ENCODE measurements around the gene RAG2.

RAG2 gene

DNA sequence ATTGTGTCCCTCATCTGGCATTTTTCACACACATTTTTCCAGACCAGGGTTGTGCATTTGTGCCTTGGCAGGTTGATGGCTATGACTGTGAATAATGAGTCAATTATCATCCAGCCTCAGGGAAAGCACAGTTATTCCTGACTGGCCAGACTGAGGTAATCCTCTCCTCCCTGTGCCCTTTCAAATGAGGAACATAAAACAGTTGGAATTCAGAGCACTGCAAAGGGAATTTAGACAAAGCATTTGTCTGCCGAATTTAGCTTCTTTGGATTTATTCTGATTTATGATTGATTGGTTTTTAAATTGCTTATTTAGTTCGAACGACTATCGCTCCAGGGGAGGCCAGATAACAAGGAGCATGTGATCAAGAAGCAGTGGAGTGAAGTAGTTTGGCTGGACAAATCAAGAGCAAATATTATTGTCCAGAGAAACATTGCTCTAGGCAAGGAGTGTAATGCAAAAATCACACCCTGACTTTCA lies 30.8 kb upstream of the RAG2 start:
- H2AK5ac ChIP-seq (ENCODE audit: low read length, severe bottlenecking), result no peak overlapping the region
- H2BK120ac ChIP-seq (ENCODE audit: low read depth, low read length), result no peak overlapping the region
- H3K4me3 ChIP-seq (ENCODE audit: insufficient read depth in 1 of 2, low read depth in 1 of 2, low read length in 2 of 2), result no peak overlapping the region
- no peaks in the 10 kb centered on the region for H3K27me3 ChIP-seq (ENCODE audit: control insufficient read depth in 1 of 2, insufficient read depth in 1 of 2, low read length in 2 of 2)
- no peak overlapping the region for H3K4me2 ChIP-seq (ENCODE audit: low read length, poor library complexity, severe bottlenecking)
- H3K79me1 ChIP-seq (replicated peaks; ENCODE audit: low read length, poor library complexity, severe bottlenecking), result peaks cover 5% of the 10 kb centered on the region
- no peak overlapping the region for H3K14ac ChIP-seq (ENCODE audit: low read length in 2 of 2)
- H3K23ac ChIP-seq (ENCODE audit: low read length in 2 of 2), result no peak overlapping the region
- H2AFZ ChIP-seq (ENCODE audit: low read depth, low read length), result no peak overlapping the region
- H3K18ac ChIP-seq (ENCODE audit: low read depth in 1 of 2, low read length in 2 of 2), result no peak overlapping the region
- H2BK15ac ChIP-seq (ENCODE audit: low read depth, poor library complexity, severe bottlenecking), result no peak overlapping the region
- H3K4me1 ChIP-seq (ENCODE audit: control insufficient read depth, insufficient read depth, low read depth, low read length), result peaks cover 2% of the 10 kb centered on the region
- 63% methylated on average over 4 of the region's 4 CpGs for WGBS
- H3K9me3 ChIP-seq (ENCODE audit: control insufficient read depth, low read length), result no peaks in the 10 kb centered on the region
- no peak overlapping the region for H4K91ac ChIP-seq (ENCODE audit: low read length)
- no peak for DNase-seq
- H3K36me3 ChIP-seq (ENCODE audit: control insufficient read depth in 1 of 2, insufficient read depth in 2 of 2, low read depth in 1 of 2, low read length in 2 of 2), result no peaks in the 10 kb centered on the region
- no peak overlapping the region for H3K4ac ChIP-seq (ENCODE audit: low read depth in 1 of 2, low read length in 2 of 2)
- H2BK5ac ChIP-seq (ENCODE audit: low read depth, low read length, poor library complexity, severe bottlenecking), result no peak overlapping the region
- H3K27ac ChIP-seq (ENCODE audit: low read length, poor library complexity, severe bottlenecking), result no peak overlapping the region
- no peak overlapping the region for H3K9ac ChIP-seq (ENCODE audit: low read length)
- no peak overlapping the region for H4K8ac ChIP-seq (ENCODE audit: low read length)
- H2BK12ac ChIP-seq (ENCODE audit: low read length in 2 of 2), result no peak overlapping the region

DNA sequence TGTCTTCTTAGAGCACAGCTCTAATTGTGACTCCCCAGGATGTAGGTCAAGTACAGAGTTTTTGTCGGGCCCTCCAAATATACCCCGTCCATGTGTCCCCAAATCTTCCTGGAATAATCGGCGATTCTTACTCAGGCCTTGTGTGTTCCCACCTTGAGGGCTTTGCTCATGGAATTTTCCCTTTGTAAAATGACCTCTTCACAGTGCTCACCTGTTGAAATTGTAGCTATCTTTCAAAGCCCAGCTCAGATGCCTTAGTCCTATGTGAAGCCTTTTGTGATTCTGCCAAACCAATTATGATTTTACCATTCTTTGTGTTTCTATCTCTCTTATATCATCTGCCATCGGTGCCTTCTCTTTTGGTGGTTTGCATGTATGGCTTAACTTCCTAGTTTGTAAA lies 30.1 kb upstream of the RAG2 start:
- no peak overlapping the region for H4K8ac ChIP-seq (ENCODE audit: low read length)
- no peaks in the 10 kb centered on the region for H3K9me3 ChIP-seq (ENCODE audit: control insufficient read depth, low read length)
- no peak overlapping the region for H3K14ac ChIP-seq (ENCODE audit: low read length in 2 of 2)
- H3K4me1 ChIP-seq (ENCODE audit: control insufficient read depth, insufficient read depth, low read depth, low read length), result peaks cover 2% of the 10 kb centered on the region
- 96% methylated on average over 4 of the region's 5 CpGs for WGBS
- no peak overlapping the region for H4K91ac ChIP-seq (ENCODE audit: low read length)
- no peaks in the 10 kb centered on the region for H3K36me3 ChIP-seq (ENCODE audit: control insufficient read depth in 1 of 2, insufficient read depth in 2 of 2, low read depth in 1 of 2, low read length in 2 of 2)
- no peak for DNase-seq
- no peak overlapping the region for H2AFZ ChIP-seq (ENCODE audit: low read depth, low read length)
- no peak overlapping the region for H3K27ac ChIP-seq (ENCODE audit: low read length, poor library complexity, severe bottlenecking)
- no peak overlapping the region for H2AK5ac ChIP-seq (ENCODE audit: low read length, severe bottlenecking)
- no peak overlapping the region for H2BK5ac ChIP-seq (ENCODE audit: low read depth, low read length, poor library complexity, severe bottlenecking)
- H2BK120ac ChIP-seq (ENCODE audit: low read depth, low read length), result no peak overlapping the region
- H2BK12ac ChIP-seq (ENCODE audit: low read length in 2 of 2), result no peak overlapping the region
- H2BK15ac ChIP-seq (ENCODE audit: low read depth, poor library complexity, severe bottlenecking), result no peak overlapping the region
- H3K9ac ChIP-seq (ENCODE audit: low read length), result no peak overlapping the region
- H3K23ac ChIP-seq (ENCODE audit: low read length in 2 of 2), result no peak overlapping the region
- no peaks in the 10 kb centered on the region for H3K27me3 ChIP-seq (ENCODE audit: control insufficient read depth in 1 of 2, insufficient read depth in 1 of 2, low read length in 2 of 2)
- no peak overlapping the region for H3K4me3 ChIP-seq (ENCODE audit: insufficient read depth in 1 of 2, low read depth in 1 of 2, low read length in 2 of 2)
- H3K4ac ChIP-seq (ENCODE audit: low read depth in 1 of 2, low read length in 2 of 2), result no peak overlapping the region
- H3K4me2 ChIP-seq (ENCODE audit: low read length, poor library complexity, severe bottlenecking), result no peak overlapping the region
- H3K18ac ChIP-seq (ENCODE audit: low read depth in 1 of 2, low read length in 2 of 2), result no peak overlapping the region
- H3K79me1 ChIP-seq (replicated peaks; ENCODE audit: low read length, poor library complexity, severe bottlenecking), result peaks cover 6% of the 10 kb centered on the region

DNA sequence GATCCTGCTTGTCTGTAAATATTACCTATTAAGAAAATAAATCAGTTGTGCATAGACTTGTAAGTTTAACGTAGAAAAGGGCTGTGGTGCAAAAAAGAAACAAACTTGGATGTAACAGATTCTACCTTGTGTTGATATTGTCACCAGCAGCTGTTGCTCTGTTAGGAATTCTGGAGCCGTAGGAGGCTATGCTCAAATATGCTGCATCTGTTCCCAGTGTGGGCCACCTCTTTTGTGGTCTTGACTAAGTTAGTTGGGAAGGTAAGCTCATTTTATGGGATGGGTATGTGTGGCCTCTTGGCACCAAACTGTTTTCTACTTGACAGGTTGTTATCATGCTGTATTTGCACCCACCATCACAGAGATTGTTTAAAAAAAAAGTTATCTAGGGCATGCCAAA lies 29.4 kb upstream of the RAG2 start:
- Histone ChIP-seq H3K4ac (ENCODE audit: low read depth in 1 of 2, low read length in 2 of 2) (no peak overlapping the region), H3K4me3 (ENCODE audit: insufficient read depth in 1 of 2, low read depth in 1 of 2, low read length in 2 of 2) (no peak overlapping the region), H3K9me3 (ENCODE audit: control insufficient read depth, low read length) (no peaks in the 10 kb centered on the region), H3K4me1 (ENCODE audit: control insufficient read depth, insufficient read depth, low read depth, low read length) (peaks cover 2% of the 10 kb centered on the region), H3K79me1 (replicated peaks; ENCODE audit: low read length, poor library complexity, severe bottlenecking) (peaks cover 6% of the 10 kb centered on the region), H4K91ac (ENCODE audit: low read length) (no peak overlapping the region), H2BK15ac (ENCODE audit: low read depth, poor library complexity, severe bottlenecking) (no peak overlapping the region), H2BK120ac (ENCODE audit: low read depth, low read length) (no peak overlapping the region), H2BK12ac (ENCODE audit: low read length in 2 of 2) (no peak overlapping the region), H3K14ac (ENCODE audit: low read length in 2 of 2) (no peak overlapping the region), H3K9ac (ENCODE audit: low read length) (no peak overlapping the region), H2BK5ac (ENCODE audit: low read depth, low read length, poor library complexity, severe bottlenecking) (no peak overlapping the region), H3K4me2 (ENCODE audit: low read length, poor library complexity, severe bottlenecking) (no peak overlapping the region), H2AFZ (ENCODE audit: low read depth, low read length) (no peak overlapping the region), H3K18ac (ENCODE audit: low read depth in 1 of 2, low read length in 2 of 2) (no peak overlapping the region), H2AK5ac (ENCODE audit: low read length, severe bottlenecking) (no peak overlapping the region), H3K36me3 (ENCODE audit: control insufficient read depth in 1 of 2, insufficient read depth in 2 of 2, low read depth in 1 of 2, low read length in 2 of 2) (no peaks in the 10 kb centered on the region), H3K27me3 (ENCODE audit: control insufficient read depth in 1 of 2, insufficient read depth in 1 of 2, low read length in 2 of 2) (no peaks in the 10 kb centered on the region), H3K23ac (ENCODE audit: low read length in 2 of 2) (no peak overlapping the region), H4K8ac (ENCODE audit: low read length) (no peak overlapping the region), H3K27ac (ENCODE audit: low read length, poor library complexity, severe bottlenecking) (no peak overlapping the region)
- DNase-seq, result no peak
- 91% methylated on average over 2 of the region's 2 CpGs for WGBS

DNA sequence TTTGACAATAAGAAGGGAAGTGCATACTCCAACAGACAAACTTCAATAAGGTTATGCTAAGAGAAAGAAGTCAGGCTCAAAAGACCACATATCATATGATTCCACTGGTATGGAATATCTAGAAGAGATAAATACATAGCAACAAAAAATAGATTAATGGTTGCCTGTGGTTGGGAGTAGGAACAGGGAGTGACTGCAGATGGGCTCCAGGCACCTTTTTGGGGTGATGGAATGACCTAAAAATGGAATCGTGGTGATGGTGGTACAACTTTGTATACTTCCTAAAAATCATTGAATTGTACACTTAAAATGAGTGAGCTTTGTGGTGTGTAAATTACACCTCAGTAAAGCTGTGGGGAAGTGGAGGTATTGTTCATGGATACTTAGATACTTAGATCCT lies 29.0 kb upstream of the RAG2 start:
- Histone ChIP-seq H4K8ac (ENCODE audit: low read length) (no peak overlapping the region), H4K91ac (ENCODE audit: low read length) (no peak overlapping the region), H2AK5ac (ENCODE audit: low read length, severe bottlenecking) (no peak overlapping the region), H2AFZ (ENCODE audit: low read depth, low read length) (no peak overlapping the region), H3K18ac (ENCODE audit: low read depth in 1 of 2, low read length in 2 of 2) (no peak overlapping the region), H3K27ac (ENCODE audit: low read length, poor library complexity, severe bottlenecking) (no peak overlapping the region), H2BK120ac (ENCODE audit: low read depth, low read length) (no peak overlapping the region), H2BK15ac (ENCODE audit: low read depth, poor library complexity, severe bottlenecking) (no peak overlapping the region), H3K27me3 (ENCODE audit: control insufficient read depth in 1 of 2, insufficient read depth in 1 of 2, low read length in 2 of 2) (no peaks in the 10 kb centered on the region), H2BK12ac (ENCODE audit: low read length in 2 of 2) (no peak overlapping the region), H3K9me3 (ENCODE audit: control insufficient read depth, low read length) (no peaks in the 10 kb centered on the region), H3K4me3 (ENCODE audit: insufficient read depth in 1 of 2, low read depth in 1 of 2, low read length in 2 of 2) (no peak overlapping the region), H3K23ac (ENCODE audit: low read length in 2 of 2) (no peak overlapping the region), H3K4ac (ENCODE audit: low read depth in 1 of 2, low read length in 2 of 2) (no peak overlapping the region), H3K14ac (ENCODE audit: low read length in 2 of 2) (no peak overlapping the region), H3K4me1 (ENCODE audit: control insufficient read depth, insufficient read depth, low read depth, low read length) (peaks cover 2% of the 10 kb centered on the region), H2BK5ac (ENCODE audit: low read depth, low read length, poor library complexity, severe bottlenecking) (no peak overlapping the region), H3K9ac (ENCODE audit: low read length) (no peak overlapping the region), H3K79me1 (replicated peaks; ENCODE audit: low read length, poor library complexity, severe bottlenecking) (peaks cover 6% of the 10 kb centered on the region), H3K4me2 (ENCODE audit: low read length, poor library complexity, severe bottlenecking) (no peak overlapping the region), H3K36me3 (ENCODE audit: control insufficient read depth in 1 of 2, insufficient read depth in 2 of 2, low read depth in 1 of 2, low read length in 2 of 2) (no peaks in the 10 kb centered on the region)
- WGBS, result 100% methylated on average over 1 of the region's 1 CpG
- DNase-seq, result no peak

Data from mesenchymal stem cell (in vitro differentiated cells and primary cell).